Gastrocnemius medialis (tissue), 4 donors: ENCODE data around the gene DEF6.

ENCODE experiments used
- CTCF ChIP-seq, 5 experiments: fragments of 450-650 bp in 3 of 5; fragments of 200-600 bp in 2 of 5; sonication (generic) in 2 of 5; IDR thresholded peaks in 4 of 5; conservative IDR thresholded peaks in 1 of 5; 1 replicate in 4 of 5; 2 replicates in 1 of 5; pipeline ENCODE4 v1.5.1; 2016 to 2019; ENCODE audit warnings: antibody characterized with exemption in 5 of 5, mild to moderate bottlenecking in 3 of 5, moderate library complexity in 3 of 5
- POLR2A ChIP-seq, 2 donors: fragments of 450-650 bp; IDR thresholded peaks; one replicate each; pipeline ENCODE4 v1.6.1; 2017; ENCODE audit warnings: antibody characterized with exemption in 2 of 2, mild to moderate bottlenecking in 2 of 2, moderate library complexity in 2 of 2

- TF ChIP-seq CTCF (IDR thresholded peaks at IDR 0.05 in 4 of 5, conservative IDR thresholded peaks at IDR 0.05 in 1 of 5), result no peak
- TF ChIP-seq POLR2A (IDR thresholded peaks at IDR 0.05), result no peak
Measured at GRCh38 chr6:35317483-35318195, 20.0 kb downstream of the DEF6 start.
